Endothelial cell (in vitro differentiated cells): ENCODE data around the gene LILRA6. TPM values are rescaled to one million over a fixed set of nuclear protein-coding genes. Genes with fewer than 3 reads are reported as not detected.

ENCODE experiments used
- DNase-seq: peaks from one replicate; pipeline ENCODE4 v3.0.0; 2021; ENCODE audit warnings: low spot score
- H3K27ac Mint-ChIP-seq: one replicate; pipeline ENCODE4 v1.8.0; 2021; ENCODE audit warnings: mixed read lengths, inconsistent platforms; ENCODE audit not compliant: unreplicated experiment
- H3K27me3 Mint-ChIP-seq: one replicate; pipeline ENCODE4 v1.8.0; 2021; ENCODE audit warnings: mild to moderate bottlenecking, moderate library complexity, mixed read lengths, inconsistent platforms; ENCODE audit not compliant: unreplicated experiment
- H3K36me3 Mint-ChIP-seq: one replicate; pipeline ENCODE4 v1.8.0; 2021; ENCODE audit warnings: mild to moderate bottlenecking, low read depth, mixed read lengths, inconsistent platforms; ENCODE audit not compliant: unreplicated experiment
- H3K4me1 Mint-ChIP-seq: one replicate; pipeline ENCODE4 v1.8.0; 2021; ENCODE audit warnings: mild to moderate bottlenecking, mixed read lengths, inconsistent platforms; ENCODE audit not compliant: unreplicated experiment
- H3K4me3 Mint-ChIP-seq: one replicate; pipeline ENCODE4 v1.8.0; 2021; ENCODE audit warnings: mild to moderate bottlenecking, mixed read lengths, inconsistent platforms; ENCODE audit not compliant: unreplicated experiment
- H3K9me3 Mint-ChIP-seq: one replicate; pipeline ENCODE4 v1.8.0; 2021; ENCODE audit warnings: mixed read lengths, inconsistent platforms; ENCODE audit not compliant: unreplicated experiment
- total RNA-seq: library from RNA; stranded (reverse); fragmentation: NEBNext Ultra II Directional; extraction: Animal tissue kit (Norgen Biotek cat#: 25700); gene quantifications from one replicate; pipeline ENCODE4 v1.2.1, GENCODE V29; 2021; ENCODE audit not compliant: unreplicated experiment
- TF ChIP-seq, protein P1 (sequence below): fragments of 200-600 bp; sonication (generic); IDR thresholded peaks from one replicate; pipeline ENCODE4 v1.5.0; 2021; ENCODE audit warnings: antibody characterized with exemption; ENCODE audit not compliant: unreplicated experiment

Gene LILRA6
- total RNA-seq, 1 donor from 2014 or later: not detected

DNA sequence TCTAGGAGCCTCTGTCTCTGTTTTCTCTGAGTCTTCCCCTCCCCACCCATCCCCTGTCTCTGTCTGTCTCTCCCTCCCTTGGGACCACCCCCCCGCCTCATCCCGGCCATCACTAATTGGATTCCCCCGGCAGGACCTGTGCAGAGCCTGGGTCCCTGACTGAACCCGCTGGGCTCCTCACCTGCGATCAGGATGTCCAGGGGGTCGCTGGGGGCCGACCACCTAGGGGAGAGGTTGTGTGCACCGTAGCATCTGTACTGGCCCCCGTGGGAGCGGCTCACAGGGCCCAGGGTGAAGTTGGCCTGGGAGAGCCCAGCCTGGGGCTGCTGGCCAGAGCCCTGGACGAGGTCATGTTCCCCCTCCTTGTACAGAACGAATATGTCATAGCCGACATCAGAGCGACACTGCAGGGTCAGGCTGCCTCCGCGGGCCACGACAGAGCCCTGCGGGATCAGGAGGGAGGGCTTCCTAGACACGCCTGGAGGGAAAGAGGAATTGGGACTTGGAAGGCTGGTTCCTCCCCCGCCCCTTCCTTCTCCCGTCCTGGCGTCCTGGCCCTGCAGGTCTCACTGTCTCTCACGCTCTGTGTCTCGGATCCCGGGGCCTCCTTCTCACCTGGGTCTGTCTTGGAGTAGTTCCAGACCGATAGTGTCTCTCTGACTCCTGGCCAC, 12.7 kb upstream of the LILRA6 start:
- Mint-ChIP-seq H3K27me3 (peaks cover 2% of the 10 kb centered on the region), H3K9me3 (no peaks in the 10 kb centered on the region), H3K4me1 (peaks cover 4% of the 10 kb centered on the region), H3K27ac (no peak overlapping the region), H3K4me3 (peak overlapping the region; percentile 70), H3K36me3 (no peaks in the 10 kb centered on the region)
- TF ChIP-seq, protein P1, sequence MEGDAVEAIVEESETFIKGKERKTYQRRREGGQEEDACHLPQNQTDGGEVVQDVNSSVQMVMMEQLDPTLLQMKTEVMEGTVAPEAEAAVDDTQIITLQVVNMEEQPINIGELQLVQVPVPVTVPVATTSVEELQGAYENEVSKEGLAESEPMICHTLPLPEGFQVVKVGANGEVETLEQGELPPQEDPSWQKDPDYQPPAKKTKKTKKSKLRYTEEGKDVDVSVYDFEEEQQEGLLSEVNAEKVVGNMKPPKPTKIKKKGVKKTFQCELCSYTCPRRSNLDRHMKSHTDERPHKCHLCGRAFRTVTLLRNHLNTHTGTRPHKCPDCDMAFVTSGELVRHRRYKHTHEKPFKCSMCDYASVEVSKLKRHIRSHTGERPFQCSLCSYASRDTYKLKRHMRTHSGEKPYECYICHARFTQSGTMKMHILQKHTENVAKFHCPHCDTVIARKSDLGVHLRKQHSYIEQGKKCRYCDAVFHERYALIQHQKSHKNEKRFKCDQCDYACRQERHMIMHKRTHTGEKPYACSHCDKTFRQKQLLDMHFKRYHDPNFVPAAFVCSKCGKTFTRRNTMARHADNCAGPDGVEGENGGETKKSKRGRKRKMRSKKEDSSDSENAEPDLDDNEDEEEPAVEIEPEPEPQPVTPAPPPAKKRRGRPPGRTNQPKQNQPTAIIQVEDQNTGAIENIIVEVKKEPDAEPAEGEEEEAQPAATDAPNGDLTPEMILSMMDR: no peak
- DNase-seq: no peak

DNA sequence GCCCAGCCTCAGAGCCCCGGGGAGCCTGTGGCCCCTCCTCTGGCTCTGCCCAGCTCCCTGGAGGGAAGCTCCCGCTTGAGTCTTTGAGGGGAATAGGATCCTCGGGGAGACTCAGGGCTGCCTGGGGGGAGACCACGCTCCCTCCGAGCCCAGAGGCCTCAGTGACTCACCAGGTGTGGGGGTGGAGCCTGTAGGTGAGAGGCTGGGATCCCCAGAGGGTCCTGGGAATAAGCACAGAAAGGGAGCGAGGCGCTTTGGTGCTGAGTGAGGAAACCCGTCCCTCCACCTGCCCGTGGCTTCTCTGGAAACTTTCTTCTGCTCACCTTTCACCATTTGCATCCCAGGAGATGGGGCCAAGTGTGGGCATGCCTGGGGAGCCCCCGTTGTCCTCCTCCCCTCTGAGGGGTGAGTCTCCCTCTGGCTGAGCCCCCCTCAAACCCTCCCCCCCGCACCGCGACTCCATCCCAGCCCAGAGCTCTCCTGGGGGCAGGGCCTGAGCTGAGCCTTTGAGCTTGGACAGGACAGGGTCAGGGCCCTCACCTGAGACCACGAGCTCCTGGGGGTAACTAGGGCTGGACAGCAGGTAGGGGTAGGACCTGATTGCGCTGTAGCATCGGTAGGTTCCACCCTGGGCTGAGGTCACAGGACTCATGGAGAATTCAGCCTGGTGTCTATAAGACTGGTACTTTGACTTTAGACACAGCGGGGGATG, 11.8 kb upstream of the LILRA6 start:
- DNase-seq: no peak
- Mint-ChIP-seq H3K4me3 (no peak overlapping the region), H3K27me3 (peaks cover 2% of the 10 kb centered on the region), H3K9me3 (no peaks in the 10 kb centered on the region), H3K27ac (no peak overlapping the region), H3K36me3 (no peaks in the 10 kb centered on the region), H3K4me1 (peaks cover 4% of the 10 kb centered on the region)
- TF ChIP-seq, protein P1: no peak

DNA sequence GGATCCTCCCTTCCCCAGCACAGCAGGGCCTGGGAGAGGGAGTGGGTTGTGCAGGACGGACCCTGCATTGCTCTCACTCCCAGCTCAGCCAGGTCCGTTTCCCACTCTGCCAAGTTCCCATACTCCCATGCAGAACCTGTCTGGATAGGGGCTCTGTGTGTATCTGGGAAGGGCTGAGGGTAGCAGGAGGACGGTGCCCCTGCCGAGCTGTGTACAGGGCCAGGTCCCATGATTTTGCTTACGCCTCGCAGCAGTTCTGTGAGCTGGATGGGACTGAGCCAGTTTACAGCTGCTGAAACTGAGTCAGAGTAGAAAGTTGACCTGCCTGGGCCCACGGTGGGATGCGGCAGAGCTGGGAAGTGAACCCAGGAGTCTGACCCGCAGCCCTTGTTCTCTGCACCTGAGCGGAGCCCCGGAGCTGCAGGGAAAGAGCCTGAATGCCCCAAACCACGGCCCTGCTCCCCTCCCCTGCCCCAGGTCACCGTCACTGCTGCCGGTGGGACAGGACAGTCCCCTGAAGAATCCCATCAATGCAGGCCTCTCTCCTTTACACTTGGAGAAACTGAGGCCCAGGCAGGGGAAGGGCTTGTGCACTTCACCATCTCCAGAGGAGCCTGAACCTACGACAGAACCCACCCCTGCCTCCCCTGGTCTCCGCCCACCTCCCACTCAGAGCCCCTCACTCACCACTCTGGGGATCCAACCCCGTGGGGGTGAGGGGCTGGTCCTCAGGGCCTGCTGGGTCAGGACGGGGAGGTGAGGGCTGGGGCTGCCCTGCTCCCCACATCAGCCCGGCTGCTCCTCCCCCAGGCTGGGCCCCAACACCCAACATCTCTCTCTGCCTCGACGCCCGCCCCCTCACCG, 11.0 kb upstream of the LILRA6 start:
- no peak for DNase-seq
- TF ChIP-seq, protein P1: no peak
- Mint-ChIP-seq H3K27ac (no peak overlapping the region), H3K9me3 (no peaks in the 10 kb centered on the region), H3K4me3 (no peak overlapping the region), H3K27me3 (peaks cover 2% of the 10 kb centered on the region), H3K36me3 (no peaks in the 10 kb centered on the region), H3K4me1 (peaks cover 4% of the 10 kb centered on the region)

DNA sequence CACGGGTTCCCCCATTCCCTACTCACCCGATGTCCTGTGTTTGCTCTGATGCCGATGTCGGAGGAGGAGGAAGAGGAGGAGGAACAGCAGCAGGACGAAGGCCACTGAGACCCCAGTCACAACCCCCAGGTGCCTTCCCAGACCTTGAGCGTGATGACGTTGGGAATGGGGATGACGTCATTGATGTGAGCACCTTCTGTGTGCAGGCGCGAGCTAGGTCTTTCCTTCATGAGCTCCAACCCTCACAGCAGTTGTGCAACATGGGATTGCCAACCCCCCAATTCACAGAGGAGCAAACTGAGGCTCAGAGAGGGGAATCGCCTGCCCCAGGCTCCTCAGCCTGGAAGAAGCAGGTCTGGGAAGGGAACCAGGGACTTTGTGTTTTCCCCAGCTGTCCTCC, 10.3 kb upstream of the LILRA6 start:
- no peaks in the 10 kb centered on the region for H3K9me3 Mint-ChIP-seq
- peaks cover 10% of the 10 kb centered on the region for H3K4me1 Mint-ChIP-seq
- peak overlapping the region; percentile 5 for H3K27ac Mint-ChIP-seq
- TF ChIP-seq, protein P1: no peak
- peaks cover 2% of the 10 kb centered on the region for H3K27me3 Mint-ChIP-seq
- H3K36me3 Mint-ChIP-seq: no peaks in the 10 kb centered on the region
- no peak overlapping the region for H3K4me3 Mint-ChIP-seq
- no peak for DNase-seq
